IPS-NIHi7 (cell line): ENCODE results near the gene EPB41L1.

ENCODE experiments used
- DNase-seq: peaks from one replicate; pipeline ENCODE4 v3.0.0; 2012; ENCODE audit warnings: mixed read lengths; ENCODE audit errors: extremely low spot score

Gene EPB41L1

GRCh38 chr20:36193977-36194712 is 39.6 kb downstream of the EPB41L1 start:
- DNase-seq, result no peak

GRCh38 chr20:36196676-36197075 is 42.1 kb downstream of the EPB41L1 start:
- no peak for DNase-seq

DNA sequence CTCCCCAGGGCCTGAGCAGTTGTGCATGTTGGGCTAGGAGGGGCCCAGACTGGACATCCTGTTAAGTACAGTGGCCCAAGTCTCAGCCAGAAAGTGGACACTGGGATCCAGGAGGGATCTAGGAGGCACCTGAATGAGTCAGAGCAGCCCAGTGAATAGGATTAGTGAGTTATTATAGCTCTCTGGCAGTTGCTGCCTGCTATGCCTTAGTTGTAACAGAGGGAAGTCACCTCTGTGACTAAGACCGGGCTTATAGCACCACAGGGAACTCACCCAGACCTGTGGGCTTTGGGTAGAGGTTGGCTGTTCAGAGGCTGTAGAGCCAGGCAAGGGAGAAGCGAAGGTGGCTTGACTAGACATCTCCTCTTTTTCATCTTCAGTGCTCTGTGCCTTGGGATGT is 42.7 kb downstream of the EPB41L1 start:
- no peak for DNase-seq

DNA sequence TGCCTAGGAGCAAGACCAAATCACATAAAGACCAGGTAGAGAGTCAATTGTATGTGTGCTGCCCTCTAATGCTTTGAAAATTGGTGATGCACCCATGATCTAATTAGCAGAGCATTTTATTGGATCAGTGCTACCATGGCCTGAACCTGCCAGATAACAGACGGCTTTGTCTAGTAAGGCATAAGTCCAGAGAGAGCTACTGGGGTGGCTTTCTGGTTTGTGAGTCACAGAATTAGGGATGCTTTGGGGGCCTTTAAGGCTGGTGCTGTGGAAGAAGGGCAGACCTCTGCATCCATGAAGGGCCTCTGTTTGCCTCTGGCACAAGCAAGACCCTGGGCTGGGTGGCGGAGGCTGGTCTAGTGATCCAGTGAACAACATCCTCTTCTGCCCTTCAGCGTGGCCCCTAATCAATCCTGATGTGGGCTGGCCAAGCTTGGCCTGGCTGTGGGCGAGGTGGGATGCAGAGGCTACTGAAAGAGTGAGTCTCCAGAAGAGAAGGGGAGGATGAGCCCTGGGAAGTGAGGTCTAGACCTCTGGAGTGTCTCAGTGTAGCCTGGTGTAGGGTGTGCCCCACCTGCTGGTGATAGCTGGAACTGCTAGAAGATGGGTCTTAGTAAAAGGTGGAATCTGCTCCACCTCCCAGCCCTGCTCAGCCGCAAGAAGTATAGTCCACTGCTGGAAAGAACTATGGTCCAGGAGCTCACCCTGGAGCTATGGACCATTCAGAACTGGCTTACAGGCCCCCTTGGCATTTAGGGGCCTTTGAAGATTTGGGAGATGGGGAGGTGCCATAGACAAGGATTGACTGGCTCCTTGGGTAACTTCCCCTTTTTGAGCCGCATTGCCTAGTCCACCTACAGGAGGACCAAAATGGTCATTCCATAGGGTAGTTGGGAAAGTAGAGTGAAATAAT is 45.1 kb downstream of the EPB41L1 start:
- DNase-seq, result peak; percentile 93

DNA sequence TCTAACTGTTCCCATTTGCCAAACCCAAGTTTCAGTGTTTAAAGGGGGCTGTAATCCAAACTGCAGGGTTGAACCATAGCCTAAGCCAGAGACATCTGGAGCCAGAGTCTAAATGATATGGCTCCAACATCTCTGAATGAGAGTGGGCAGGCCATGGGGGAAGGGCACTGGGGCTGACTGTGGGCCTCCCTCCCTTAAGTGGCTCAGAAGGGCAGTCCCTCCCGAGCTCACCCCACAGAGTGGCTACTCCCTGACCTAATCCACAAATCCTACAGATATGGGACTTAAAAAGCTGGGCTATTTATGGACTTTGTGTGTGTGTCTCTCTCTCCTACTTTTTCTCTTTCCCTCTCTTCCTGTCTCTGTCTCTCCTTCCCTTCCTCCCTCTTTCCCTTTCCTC is 45.9 kb downstream of the EPB41L1 start:
- no peak for DNase-seq

DNA sequence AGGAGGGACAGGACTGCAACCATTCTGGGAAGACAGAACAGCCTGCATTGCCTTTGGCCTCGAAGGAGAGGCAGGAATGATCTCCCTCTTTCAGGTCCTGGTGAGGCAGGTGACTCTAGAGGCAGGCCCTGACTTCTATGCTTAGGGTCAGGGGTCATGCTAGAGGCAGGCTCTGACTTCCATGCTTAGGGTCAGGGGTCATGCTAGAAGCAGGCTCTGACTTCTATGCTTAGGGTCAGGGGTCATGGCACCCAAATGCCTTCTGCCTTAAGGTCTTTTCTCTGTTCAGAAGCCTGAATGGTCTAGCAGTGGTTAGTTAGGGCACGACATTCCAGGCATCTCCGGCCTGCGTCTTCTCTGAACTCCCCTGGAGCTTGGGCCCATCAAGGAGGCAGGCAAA is 46.7 kb downstream of the EPB41L1 start:
- DNase-seq, result no peak

DNA sequence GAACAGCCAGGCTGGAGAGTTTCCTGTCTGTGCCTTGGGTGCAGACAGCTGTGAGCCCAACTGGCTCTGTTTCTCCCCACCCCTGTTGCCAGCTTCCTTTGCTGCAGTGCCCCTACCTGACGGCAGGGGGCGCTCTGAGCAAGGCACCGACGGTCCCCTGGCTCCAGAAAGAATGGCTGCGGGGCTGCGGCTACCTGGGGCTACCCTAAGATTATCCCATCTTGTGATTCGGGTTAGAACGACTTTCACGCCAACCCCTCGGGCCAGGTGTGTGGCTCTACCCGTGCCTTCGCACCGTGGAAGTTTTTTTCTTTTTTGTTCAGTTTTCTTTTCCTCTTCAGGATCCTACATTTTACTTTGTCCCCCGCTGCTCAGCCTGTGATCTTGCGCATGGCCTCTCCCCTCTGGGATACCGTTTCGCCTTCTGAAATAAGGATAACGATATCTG is 48.4 kb downstream of the EPB41L1 start:
- DNase-seq, result peak; percentile 97

GRCh38 chr20:36203861-36204260 is 49.3 kb downstream of the EPB41L1 start:
- DNase-seq, result no peak

DNA sequence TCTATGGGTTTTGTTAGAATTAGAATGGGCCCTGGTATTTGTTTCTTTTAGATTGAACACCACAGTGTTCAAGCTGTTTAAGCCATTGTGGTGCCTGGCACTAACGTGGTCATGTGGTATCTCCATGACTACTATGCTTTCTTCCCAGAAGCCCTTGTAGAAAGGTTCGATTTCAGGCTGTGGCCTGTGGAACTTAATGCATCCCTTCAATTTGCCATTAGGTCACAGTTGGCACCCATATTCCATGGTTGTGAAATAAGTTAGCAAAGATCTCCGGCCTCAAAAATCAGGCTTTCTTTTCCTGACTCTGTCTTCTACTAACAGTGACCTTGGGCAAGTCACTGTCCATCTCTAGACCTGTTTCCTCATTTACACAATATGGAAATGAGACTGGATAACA is 50.5 kb downstream of the EPB41L1 start:
- DNase-seq, result no peak

DNA sequence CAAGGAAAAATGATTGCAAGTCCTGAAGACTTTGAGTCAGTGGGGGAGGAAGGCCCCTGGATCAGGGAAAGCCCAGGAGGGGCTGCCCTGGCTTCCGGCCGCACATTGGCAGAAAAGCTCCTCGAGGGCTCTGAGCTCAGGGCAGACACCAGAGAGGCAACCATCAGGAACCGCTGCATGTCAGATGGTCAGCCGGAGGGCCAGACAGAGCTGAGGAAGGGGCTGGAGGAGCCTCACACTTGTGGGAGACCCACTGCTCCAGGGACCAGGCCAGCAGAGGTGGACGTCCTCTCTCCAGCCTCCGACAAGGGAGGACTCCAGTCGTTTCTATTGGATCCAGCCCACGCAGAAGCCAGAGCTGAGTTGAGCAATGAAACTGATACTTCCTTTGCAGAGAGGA is 51.5 kb downstream of the EPB41L1 start:
- DNase-seq, result no peak

DNA sequence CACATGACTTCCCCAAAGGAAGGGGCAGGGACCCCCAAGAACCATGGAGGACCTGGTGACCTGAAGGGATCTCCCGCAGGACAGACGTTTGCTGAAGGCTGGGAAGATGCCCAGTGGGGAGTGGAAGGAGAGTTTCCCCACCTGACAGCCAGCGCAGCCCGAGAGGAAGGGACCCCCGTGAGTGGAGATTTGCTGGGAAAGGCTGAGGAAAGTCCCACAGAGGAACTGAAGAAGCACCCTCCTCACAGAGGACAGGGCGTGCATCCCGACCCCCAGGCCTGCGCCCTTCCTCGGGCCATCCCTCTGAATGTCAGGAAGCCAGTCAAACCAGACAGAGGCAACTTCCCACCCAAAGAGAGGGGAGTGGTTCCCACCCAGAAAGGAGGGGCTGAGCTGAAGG is 52.1 kb downstream of the EPB41L1 start:
- DNase-seq, result no peak

DNA sequence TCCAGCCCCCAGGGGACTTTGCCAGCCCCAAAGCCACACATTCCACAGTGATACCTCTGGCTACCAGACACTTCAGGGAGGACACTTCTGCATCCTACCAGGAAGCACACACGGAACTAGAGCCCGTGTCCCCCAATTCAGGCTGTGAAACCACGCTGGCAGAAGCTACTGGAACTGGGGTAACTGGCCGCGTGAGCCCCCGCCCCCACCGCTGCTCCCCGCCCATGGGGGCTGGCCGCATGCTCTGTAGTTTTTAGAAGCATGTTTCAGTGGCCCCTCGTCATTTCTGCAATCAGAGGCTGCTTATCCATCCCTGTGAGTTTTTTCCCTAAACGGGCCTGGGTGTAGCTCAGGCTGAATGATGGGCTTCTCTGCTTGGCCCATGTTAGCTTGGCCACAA is 53.1 kb downstream of the EPB41L1 start:
- DNase-seq, result no peak

DNA sequence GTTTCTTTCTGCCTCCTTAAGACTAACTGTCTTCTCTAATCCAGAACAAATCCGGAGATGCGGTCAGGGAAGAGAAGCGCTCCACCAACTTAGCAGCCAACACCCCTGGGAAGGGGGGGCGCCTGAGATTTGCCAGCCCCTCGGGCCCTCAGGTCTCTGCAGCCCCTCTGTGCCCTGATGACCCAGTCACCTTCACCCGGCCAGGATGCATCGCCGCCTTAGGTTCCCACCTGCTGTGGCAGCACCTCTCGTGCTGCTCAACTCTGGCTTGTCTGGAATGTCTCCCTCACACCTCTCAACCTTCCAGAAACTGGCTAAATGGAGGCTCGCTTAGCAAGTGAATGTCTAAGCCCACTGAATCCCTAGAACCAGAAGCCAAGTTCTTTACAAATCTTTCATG is 53.7 kb downstream of the EPB41L1 start:
- no peak for DNase-seq

GRCh38 chr20:36210436-36211021 is 56.0 kb downstream of the EPB41L1 start:
- no peak for DNase-seq

DNA sequence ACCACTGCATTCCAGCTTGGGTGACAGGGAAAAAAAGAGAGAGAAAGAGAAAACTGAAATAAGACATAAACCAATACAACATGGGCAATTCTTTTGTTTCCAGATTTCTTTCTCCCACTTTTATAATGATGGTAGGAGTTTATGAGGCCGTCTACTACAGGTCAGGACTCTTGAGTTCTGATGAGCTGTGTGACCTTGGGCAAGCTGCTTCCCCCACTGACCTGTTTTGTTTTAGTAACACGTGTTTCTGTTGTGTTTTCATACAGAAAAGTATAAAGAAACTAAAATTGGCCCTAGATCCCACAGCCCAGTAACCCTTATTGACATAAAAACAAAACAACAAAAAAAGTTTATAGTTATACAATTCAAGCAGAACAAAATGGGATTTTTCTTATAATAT is 58.8 kb downstream of the EPB41L1 start:
- DNase-seq, result no peak

GRCh38 chr20:36214684-36215256 is 60.2 kb downstream of the EPB41L1 start:
- DNase-seq, result peak; percentile 71

DNA sequence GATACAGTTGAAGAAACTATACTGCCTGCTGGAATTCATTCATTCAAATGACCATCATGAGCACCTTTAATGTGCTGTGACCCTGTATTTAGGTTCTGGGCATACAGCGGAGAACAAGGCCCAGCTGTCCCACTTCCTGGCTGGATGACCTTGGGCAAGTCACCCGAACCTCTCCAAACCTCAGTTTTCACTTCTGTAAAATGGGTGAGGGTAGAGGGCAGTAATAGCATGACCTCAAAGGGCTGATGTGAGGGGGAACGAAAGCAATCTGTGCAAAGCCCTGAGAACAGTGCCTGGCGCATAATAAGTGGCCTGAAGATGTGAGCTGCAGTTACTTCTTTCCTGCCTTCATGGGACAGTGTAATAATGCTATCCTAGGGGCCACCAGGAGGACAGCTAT is 61.2 kb downstream of the EPB41L1 start:
- DNase-seq, result no peak

DNA sequence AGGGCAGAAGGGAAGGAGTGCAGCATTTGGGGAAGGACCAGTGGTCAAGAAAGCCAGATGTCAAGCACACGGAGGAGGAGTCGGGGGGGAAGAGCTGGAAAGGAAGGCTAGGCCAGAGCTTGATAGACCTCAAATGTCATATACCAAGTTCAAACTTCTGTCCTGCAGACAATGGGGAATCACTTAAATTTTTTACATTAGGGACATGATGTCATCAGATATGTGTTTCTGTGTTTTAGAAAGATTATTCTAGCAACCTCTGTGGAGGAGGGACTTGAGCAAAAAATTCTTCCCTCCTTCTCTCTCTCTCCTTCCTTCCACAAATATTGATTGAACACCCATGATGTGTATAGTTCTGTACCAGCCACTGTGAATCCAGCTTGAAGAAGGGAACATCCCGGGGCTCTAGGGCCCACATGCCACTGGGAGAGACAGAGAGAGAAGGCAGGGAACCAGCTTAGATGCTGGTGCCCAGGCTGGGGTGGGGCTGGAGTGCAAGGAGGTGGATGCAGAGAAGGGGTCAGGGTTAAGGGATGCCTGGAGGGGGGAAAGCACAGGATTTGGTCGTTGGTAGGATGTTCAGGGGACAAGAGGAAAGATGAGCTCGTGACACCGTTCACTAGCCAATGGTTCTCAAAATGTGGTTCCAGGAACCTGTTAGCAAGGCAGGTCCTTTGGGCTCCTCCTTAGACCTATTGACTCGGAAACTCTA is 61.9 kb downstream of the EPB41L1 start:
- DNase-seq, result no peak

DNA sequence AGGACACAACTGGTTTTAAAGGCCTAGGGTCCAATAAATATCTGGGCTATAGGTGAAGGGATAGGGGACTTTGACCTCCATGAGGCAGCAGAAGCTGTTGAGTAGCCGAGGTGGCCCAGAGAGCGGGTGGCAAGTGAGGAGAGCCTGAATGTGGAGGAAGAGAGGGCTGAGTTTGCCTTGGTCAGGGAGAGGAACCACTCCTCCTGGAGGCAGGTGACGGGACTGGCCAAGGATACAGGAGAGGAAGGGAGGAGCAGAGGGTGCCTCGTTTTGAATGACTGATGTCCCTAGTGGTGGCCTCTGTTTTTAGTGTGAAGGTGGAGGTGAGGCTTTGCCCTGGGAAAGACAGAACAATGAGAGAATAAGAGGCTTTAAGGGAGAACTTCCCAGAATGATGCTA is 62.7 kb downstream of the EPB41L1 start:
- DNase-seq, result peak; percentile 91

DNA sequence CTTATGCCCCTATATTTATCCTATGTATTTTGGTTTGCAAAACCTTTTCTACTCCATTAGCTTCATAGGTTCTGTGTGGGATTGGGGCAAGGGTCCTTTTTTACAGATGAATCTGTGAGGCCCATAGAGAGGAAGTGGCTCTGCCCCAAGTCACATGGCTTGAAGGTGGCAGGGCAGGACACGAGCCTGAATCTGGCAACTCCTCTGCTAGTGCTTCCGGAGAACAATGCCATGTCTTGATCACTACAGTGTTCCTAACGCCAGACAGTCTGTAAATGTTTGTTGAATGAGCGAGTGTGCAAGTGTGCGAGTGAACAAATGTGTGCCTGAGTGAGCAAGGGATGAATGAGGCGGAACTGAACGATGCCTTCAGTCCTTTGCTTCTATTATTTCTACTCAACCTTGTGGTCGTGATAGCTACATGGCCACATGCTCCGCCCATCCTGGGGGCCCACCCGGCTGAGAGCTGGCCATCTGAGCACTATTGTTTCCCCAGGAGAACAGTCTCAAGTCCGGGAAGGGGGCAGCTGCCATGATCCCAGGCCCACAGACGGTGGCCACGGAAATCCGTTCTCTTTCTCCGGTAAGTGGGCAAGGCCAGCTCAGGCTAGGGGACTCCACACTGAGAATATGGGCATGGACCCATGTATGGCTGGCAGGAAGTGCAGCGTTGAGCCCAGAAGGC is 64.0 kb downstream of the EPB41L1 start:
- no peak for DNase-seq

- DNase-seq, result no peak
These were observed 65.2 kb downstream of the EPB41L1 start for GRCh38 chr20:36219671-36220220.
